K562 (cell line): ENCODE results near the gene SLC30A1. TPM values are rescaled to one million over a fixed set of nuclear protein-coding genes. Genes with fewer than 3 reads are reported as not detected.

Experiments used
- ATF4 ChIP-seq: fragments of 450-650 bp; formaldehyde crosslinking; IDR thresholded peaks from 2 replicates; pipeline ENCODE4 v1.4.0; 2022; ENCODE audit warnings: mild to moderate bottlenecking, moderate library complexity
- BRD4 ChIP-seq: fragments of 200-600 bp; sonication (generic); IDR thresholded peaks from 2 replicates; pipeline ENCODE4 v1.6.1; 2017; ENCODE audit warnings: inconsistent platforms
- CBX2 ChIP-seq: fragments of 200-600 bp; sonication (generic); IDR thresholded peaks from one replicate; pipeline ENCODE4 v1.6.1; 2012; ENCODE audit warnings: mild to moderate bottlenecking, low read length, inconsistent platforms; ENCODE audit not compliant: insufficient read depth, poor library complexity, severe bottlenecking
- CCAR2 ChIP-seq: fragments of 200-400 bp; formaldehyde crosslinking; IDR thresholded peaks from 2 replicates; pipeline ENCODE4 v1.6.1; 2017; ENCODE audit warnings: mild to moderate bottlenecking, low read depth, low read length
- E2F3 ChIP-seq: fragments of 250-450 bp; sonication (Bioruptor Pico); IDR thresholded peaks from 2 replicates; pipeline ENCODE4 v1.4.0; 2020; ENCODE audit warnings: mild to moderate bottlenecking
- EZH2 ChIP-seq: IDR thresholded peaks from 2 replicates; pipeline ENCODE4 v1.6.1; 2012; ENCODE audit warnings: low read depth, mild to moderate bottlenecking, inconsistent platforms, low read length, borderline replicate concordance
- FOXJ2 ChIP-seq: fragments of 200-800 bp; sonication (Bioruptor generic); IDR thresholded peaks from 2 replicates; pipeline ENCODE4 v1.6.1; 2016; ENCODE audit warnings: missing genetic modification characterization, missing compliant biosample characterization
- GTF2F1 ChIP-seq: IDR thresholded peaks from 2 replicates; pipeline ENCODE4 v1.6.1; 2011; ENCODE audit warnings: low read depth, low read length, improper control_type of control experiment
- HBP1 ChIP-seq: fragments of 450-650 bp; formaldehyde crosslinking; IDR thresholded peaks from 2 replicates; pipeline ENCODE4 v1.4.0; 2022; ENCODE audit warnings: missing genetic modification characterization
- HLTF ChIP-seq: fragments of 450-650 bp; IDR thresholded peaks from 2 replicates; pipeline ENCODE4 v1.6.1; 2016
- JUN ChIP-seq, 2 experiments: sonication (generic) in 1 of 2; formaldehyde crosslinking in 1 of 2; IDR thresholded peaks; 2 replicates each; pipeline versions ENCODE4 v1.6.1 to v1.8.0; 2012 to 2022; ENCODE audit warnings: borderline replicate concordance in 2 of 2, mild to moderate bottlenecking in 2 of 2, improper control_type of control experiment in 1 of 2, low read depth in 1 of 2, low read length in 1 of 2, missing genetic modification reagents in 1 of 2
- NFIC ChIP-seq: fragments of 450-650 bp; IDR thresholded peaks from 2 replicates; pipeline ENCODE4 v1.6.1; 2017; ENCODE audit warnings: mild to moderate bottlenecking, inconsistent platforms
- PBX2 ChIP-seq, 2 experiments: IDR thresholded peaks in 1 of 2; conservative IDR thresholded peaks in 1 of 2; 2 replicates each; pipeline ENCODE4 v1.6.1; 2016; ENCODE audit warnings: low read depth in 2 of 2, mild to moderate bottlenecking in 1 of 2, missing compliant biosample characterization in 1 of 2, missing genetic modification characterization in 1 of 2, moderate library complexity in 1 of 2
- SIN3B ChIP-seq: fragments of 450-650 bp; IDR thresholded peaks from 2 replicates; pipeline ENCODE4 v1.6.1; 2017; ENCODE audit warnings: low read depth, mild to moderate bottlenecking, moderate library complexity
- SMARCC2 ChIP-seq: fragments of 450-650 bp; IDR thresholded peaks from 2 replicates; pipeline ENCODE4 v1.6.1; 2017; ENCODE audit warnings: antibody characterized with exemption, moderate library complexity, mild to moderate bottlenecking, low read depth
- ZBTB2 ChIP-seq: fragments of 450-650 bp; IDR thresholded peaks from 2 replicates; pipeline ENCODE4 v1.6.1; 2016; ENCODE audit warnings: antibody characterized with exemption
- ZKSCAN1 ChIP-seq: fragments of 150-350 bp; IDR thresholded peaks from 2 replicates; pipeline ENCODE4 v1.6.1; 2016; ENCODE audit warnings: low read depth, low read length
- ZNF133 ChIP-seq: fragments of 250-450 bp; sonication (Bioruptor Pico); IDR thresholded peaks from 2 replicates; pipeline ENCODE4 v1.4.0; 2020; ENCODE audit warnings: mild to moderate bottlenecking
- ZNF280A ChIP-seq: fragments of 450-650 bp; IDR thresholded peaks from 2 replicates; pipeline ENCODE4 v1.6.1; 2018; ENCODE audit warnings: mild to moderate bottlenecking, low read depth; ENCODE audit not compliant: partially characterized antibody
- ZNF316 ChIP-seq: fragments of 450-650 bp; IDR thresholded peaks from 2 replicates; pipeline ENCODE4 v1.6.1; 2016
- polyA plus RNA-seq, 8 experiments: library from polyadenylated mRNA; depleted of rRNA in 4 of 8; stranded (reverse) in 5 of 8; unstranded in 3 of 8; fragments of >200 nt; fragmentation: Nextera tagmentation in 2 of 8; fragmentation: Illumina TruSeq in 1 of 8; extraction: Ambion mirVana in 2 of 8; extraction: Trizol in 1 of 8; gene quantifications; 2 replicates each; pipeline versions ENCODE4 v1.2.1 to v1.2.3, GENCODE V29; 2011 to 2014; ENCODE audit warnings: inconsistent platforms in 1 of 8, missing spikeins in 1 of 8
- total RNA-seq, 7 experiments: library from RNA; depleted of rRNA in 6 of 7; stranded (reverse); fragments of >200 nt in 6 of 7; fragmentation: Illumina TruSeq in 2 of 7; extraction: Trizol in 2 of 7; gene quantifications; 2 replicates each; pipeline versions ENCODE4 v1.2.1 to v1.2.3, GENCODE V29; 2011 to 2021; ENCODE audit warnings: low replicate concordance in 1 of 7

The SLC30A1 gene
- total and polyA plus RNA-seq, 9 of the 15 experiments (the other 6 are each of a cell fraction or from before 2014, with no cell fraction given), result 4.1 to 14.4 (median 6.6) TPM

GRCh38 chr1:211578640-211579439 lies at the start of gene SLC30A1 (continued):
- TF ChIP-seq ZNF280A (no peak), SMARCC2 (no peak), ZBTB2 (no peak), JUN (IDR thresholded peaks at IDR 0.05; ENCODE audit: borderline replicate concordance, low read depth, low read length) (no peak), JUN (CRISPR knock-in tag; IDR thresholded peaks at IDR 0.05; ENCODE audit: borderline replicate concordance) (0 out of 2 replicates have a peak, but pooled peaks have one; percentile 43), ZKSCAN1 (no peak), HBP1 (no peak), EZH2 (no peak), CBX2 (no peak), NFIC (no peak), ATF4 (no peak), ZNF316 (no peak), ZNF133 (CRISPR knock-in tag) (no peak), GTF2F1 (no peak), PBX2 (CRISPR knock-in tag; IDR thresholded peaks at IDR 0.05; ENCODE audit: low read depth) (no peak), PBX2 (tag; conservative IDR thresholded peaks at IDR 0.05; ENCODE audit: low read depth) (no peak), FOXJ2 (tag) (no peak), BRD4 (no peak), E2F3 (CRISPR knock-in tag) (no peak), SIN3B (peak; percentile 56), CCAR2 (no peak), HLTF (no peak)
